Measurements from ENCODE around the gene BBOX1.

- TF ChIP-seq CTCF (IDR thresholded peaks at IDR 0.05; ENCODE audit: low read length) (no peak), EZH2 (IDR thresholded peaks at IDR 0.05; ENCODE audit: borderline replicate concordance, low read length) (no peak)
Measured at GRCh38 chr11:27159335-27159679, 118.7 kb downstream of the BBOX1 start.

Data from OCI-LY1 (cell line).